K562 (cell line): ENCODE data around the gene LY6G5B. TPM values are rescaled to one million over a fixed set of nuclear protein-coding genes. Genes with fewer than 3 reads are reported as not detected.

Experiments used
- BHLHE40 ChIP-seq: IDR thresholded peaks from 2 replicates; pipeline ENCODE4 v1.6.1; 2011; ENCODE audit warnings: low read length, improper control_type of control experiment
- BRD4 ChIP-seq: fragments of 200-600 bp; sonication (generic); IDR thresholded peaks from 2 replicates; pipeline ENCODE4 v1.6.1; 2017; ENCODE audit warnings: inconsistent platforms
- CBX1 ChIP-seq: sonication (generic); IDR thresholded peaks from 2 replicates; pipeline ENCODE4 v1.6.1; 2016; ENCODE audit warnings: antibody characterized with exemption, low read depth, mild to moderate bottlenecking
- CBX3 ChIP-seq, 2 experiments: IDR thresholded peaks; 1 replicate in 1 of 2; 2 replicates in 1 of 2; pipeline ENCODE4 v1.6.1; 2012; ENCODE audit warnings: inconsistent platforms in 2 of 2, low read length in 2 of 2, borderline replicate concordance in 1 of 2, control low read depth in 1 of 2
- CEBPG ChIP-seq, 3 experiments: fragments of 200-800 bp in 1 of 3; sonication (Bioruptor generic) in 1 of 3; sonication (generic) in 1 of 3; formaldehyde crosslinking in 1 of 3; IDR thresholded peaks in 2 of 3; conservative IDR thresholded peaks in 1 of 3; 2 replicates each; pipeline versions ENCODE4 v1.6.1 to v1.8.0; 2016 to 2022; ENCODE audit warnings: missing compliant biosample characterization in 2 of 3, missing genetic modification characterization in 2 of 3, mild to moderate bottlenecking in 1 of 3, missing genetic modification reagents in 1 of 3
- DEAF1 ChIP-seq: fragments of 450-650 bp; formaldehyde crosslinking; IDR thresholded peaks from 2 replicates; pipeline ENCODE4 v1.4.0; 2020; ENCODE audit warnings: mild to moderate bottlenecking, moderate library complexity
- HDAC8 ChIP-seq: fragments of 450-650 bp; IDR thresholded peaks from 2 replicates; pipeline ENCODE4 v1.6.1; 2016; ENCODE audit warnings: mild to moderate bottlenecking, missing genetic modification characterization, moderate library complexity, missing compliant biosample characterization
- MXD1 ChIP-seq: fragments of 250-450 bp; sonication (Bioruptor Pico); IDR thresholded peaks from 2 replicates; pipeline ENCODE4 v1.8.0; 2021; ENCODE audit warnings: borderline replicate concordance, mild to moderate bottlenecking, moderate library complexity; ENCODE audit not compliant: poor library complexity, severe bottlenecking
- NR1H2 ChIP-seq: sonication (generic); formaldehyde crosslinking; IDR thresholded peaks from 2 replicates; pipeline ENCODE4 v1.4.0; 2020; ENCODE audit warnings: mild to moderate bottlenecking, missing genetic modification reagents
- NR4A1 ChIP-seq, 2 experiments: fragments of 250-450 bp in 1 of 2; fragments of 450-650 bp in 1 of 2; sonication (Bioruptor Pico) in 1 of 2; IDR thresholded peaks; 2 replicates each; pipeline versions ENCODE4 v1.4.0 to v1.6.1; 2016 to 2020; ENCODE audit warnings: mild to moderate bottlenecking in 2 of 2, missing compliant biosample characterization in 1 of 2, missing genetic modification characterization in 1 of 2, moderate library complexity in 1 of 2
- PHTF2 ChIP-seq: fragments of 250-450 bp; sonication (Bioruptor Pico); IDR thresholded peaks from 2 replicates; pipeline ENCODE4 v1.5.0; 2021; ENCODE audit warnings: mild to moderate bottlenecking
- SAP30 ChIP-seq: fragments of 200-600 bp; sonication (generic); IDR thresholded peaks from 2 replicates; pipeline ENCODE4 v1.6.1; 2012; ENCODE audit warnings: borderline replicate concordance, low read depth, mild to moderate bottlenecking, moderate library complexity, low read length, control low read depth, inconsistent platforms; ENCODE audit not compliant: insufficient read depth, poor library complexity, severe bottlenecking
- TAF7 ChIP-seq: fragments of 450-650 bp; IDR thresholded peaks from 2 replicates; pipeline ENCODE4 v1.6.1; 2016; ENCODE audit warnings: missing genetic modification characterization, missing compliant biosample characterization
- ZNF140 ChIP-seq: fragments of 250-450 bp; sonication (Bioruptor Pico); IDR thresholded peaks from 2 replicates; pipeline ENCODE4 v1.8.0; 2021; ENCODE audit warnings: moderate library complexity, mild to moderate bottlenecking, inconsistent platforms
- ZNF146 ChIP-seq: IDR thresholded peaks from one replicate; pipeline ENCODE4 v1.6.1; 2018; ENCODE audit warnings: missing compliant biosample characterization; ENCODE audit not compliant: unreplicated experiment
- ZNF212 ChIP-seq: fragments of 450-650 bp; formaldehyde crosslinking; IDR thresholded peaks from 2 replicates; pipeline ENCODE4 v1.4.0; 2020; ENCODE audit warnings: mild to moderate bottlenecking
- ZNF431 ChIP-seq: sonication (generic); formaldehyde crosslinking; IDR thresholded peaks from 2 replicates; pipeline ENCODE4 v1.8.0; 2022; ENCODE audit warnings: mild to moderate bottlenecking, missing genetic modification reagents
- polyA plus RNA-seq, 8 experiments: library from polyadenylated mRNA; depleted of rRNA in 4 of 8; stranded (reverse) in 5 of 8; unstranded in 3 of 8; fragments of >200 nt; fragmentation: Nextera tagmentation in 2 of 8; fragmentation: Illumina TruSeq in 1 of 8; extraction: Ambion mirVana in 2 of 8; extraction: Trizol in 1 of 8; gene quantifications; 2 replicates each; pipeline versions ENCODE4 v1.2.1 to v1.2.3, GENCODE V29; 2011 to 2014; ENCODE audit warnings: inconsistent platforms in 1 of 8, missing spikeins in 1 of 8
- total RNA-seq, 7 experiments: library from RNA; depleted of rRNA in 6 of 7; stranded (reverse); fragments of >200 nt in 6 of 7; fragmentation: Illumina TruSeq in 2 of 7; extraction: Trizol in 2 of 7; gene quantifications; 2 replicates each; pipeline versions ENCODE4 v1.2.1 to v1.2.3, GENCODE V29; 2011 to 2021; ENCODE audit warnings: low replicate concordance in 1 of 7
- TF ChIP-seq, protein P1 (sequence below): sonication (generic); formaldehyde crosslinking; IDR thresholded peaks from 2 replicates; pipeline ENCODE4 v1.9.0; 2022; ENCODE audit warnings: mild to moderate bottlenecking, missing genetic modification reagents
- TF ChIP-seq, protein P2 (sequence below): sonication (generic); formaldehyde crosslinking; IDR thresholded peaks from 2 replicates; pipeline ENCODE4 v1.8.0; 2022; ENCODE audit warnings: missing genetic modification reagents, mild to moderate bottlenecking, borderline replicate concordance

Gene LY6G5B
- total and polyA plus RNA-seq, 9 of the 15 experiments (the other 6 are each of a cell fraction or from before 2014, with no cell fraction given) = 6.0 to 27.0 (median 7.5) TPM

- TF ChIP-seq CBX3 (IDR thresholded peaks at IDR 0.05; ENCODE audit: borderline replicate concordance in 1 of 2, low read length in 2 of 2) (no peak), BHLHE40 (peak; percentile 99), DEAF1 (CRISPR knock-in tag) (no peak), NR1H2 (no peak), SAP30 (peak; percentile 93), PHTF2 (0 out of 2 replicates have a peak, but pooled peaks have one; percentile 12), CBX1 (no peak), ZNF431 (CRISPR knock-in tag) (no peak), CEBPG (CRISPR knock-in tag; IDR thresholded peaks at IDR 0.05) (no peak; the same call in 1 of the 2 replicates), CEBPG (tag; conservative IDR thresholded peaks at IDR 0.05 in 1 of 2, IDR thresholded peaks at IDR 0.05 in 1 of 2) (0 out of 4 replicates have a peak, but pooled peaks of 1 of the 2 experiments have one; percentile 18), BRD4 (0 out of 2 replicates have a peak, but pooled peaks have one; percentile 1), NR4A1 (CRISPR knock-in tag; IDR thresholded peaks at IDR 0.05) (no peak; the same call in 1 of the 2 replicates), NR4A1 (tag; IDR thresholded peaks at IDR 0.05) (0 out of 2 replicates have a peak, but pooled peaks have one; percentile 16), TAF7 (tag) (peak; percentile 67; the same call in 1 of the 2 replicates), ZNF146 (CRISPR knock-in tag) (no peak), HDAC8 (tag) (peak; percentile 61; the same call in 1 of the 2 replicates), ZNF212 (CRISPR knock-in tag) (no peak), MXD1 (CRISPR knock-in tag) (peak; percentile 75), ZNF140 (CRISPR knock-in tag) (no peak)
- TF ChIP-seq, protein P1, sequence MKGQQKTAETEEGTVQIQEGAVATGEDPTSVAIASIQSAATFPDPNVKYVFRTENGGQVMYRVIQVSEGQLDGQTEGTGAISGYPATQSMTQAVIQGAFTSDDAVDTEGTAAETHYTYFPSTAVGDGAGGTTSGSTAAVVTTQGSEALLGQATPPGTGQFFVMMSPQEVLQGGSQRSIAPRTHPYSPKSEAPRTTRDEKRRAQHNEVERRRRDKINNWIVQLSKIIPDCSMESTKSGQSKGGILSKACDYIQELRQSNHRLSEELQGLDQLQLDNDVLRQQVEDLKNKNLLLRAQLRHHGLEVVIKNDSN = peak; percentile 24; the same call in 1 of the 2 replicates
- TF ChIP-seq, protein P2, sequence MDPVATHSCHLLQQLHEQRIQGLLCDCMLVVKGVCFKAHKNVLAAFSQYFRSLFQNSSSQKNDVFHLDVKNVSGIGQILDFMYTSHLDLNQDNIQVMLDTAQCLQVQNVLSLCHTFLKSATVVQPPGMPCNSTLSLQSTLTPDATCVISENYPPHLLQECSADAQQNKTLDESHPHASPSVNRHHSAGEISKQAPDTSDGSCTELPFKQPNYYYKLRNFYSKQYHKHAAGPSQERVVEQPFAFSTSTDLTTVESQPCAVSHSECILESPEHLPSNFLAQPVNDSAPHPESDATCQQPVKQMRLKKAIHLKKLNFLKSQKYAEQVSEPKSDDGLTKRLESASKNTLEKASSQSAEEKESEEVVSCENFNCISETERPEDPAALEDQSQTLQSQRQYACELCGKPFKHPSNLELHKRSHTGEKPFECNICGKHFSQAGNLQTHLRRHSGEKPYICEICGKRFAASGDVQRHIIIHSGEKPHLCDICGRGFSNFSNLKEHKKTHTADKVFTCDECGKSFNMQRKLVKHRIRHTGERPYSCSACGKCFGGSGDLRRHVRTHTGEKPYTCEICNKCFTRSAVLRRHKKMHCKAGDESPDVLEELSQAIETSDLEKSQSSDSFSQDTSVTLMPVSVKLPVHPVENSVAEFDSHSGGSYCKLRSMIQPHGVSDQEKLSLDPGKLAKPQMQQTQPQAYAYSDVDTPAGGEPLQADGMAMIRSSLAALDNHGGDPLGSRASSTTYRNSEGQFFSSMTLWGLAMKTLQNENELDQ (CRISPR knock-in tag) = 0 out of 2 replicates have a peak, but pooled peaks have one; percentile 71
Measured at GRCh38 chr6:31651602-31652191, 18.1 kb upstream of the LY6G5B start (continued).
